Stimulated activated CD8-positive, alpha-beta memory T cell treated with anti-CD3 and anti-CD28 coated beads, Interleukin-4, amount 100 ng/mL, for 4 hours (primary cell): Measurements from ENCODE around the gene CYP19A1.
"Not testable (repeated sequence)": the region's sequence is repeated elsewhere in the genome, so short reads cannot be mapped to it uniquely, and the experiment has no call there.

Experiments used
- DNase-seq, 2 donors: peaks; one replicate each; pipeline ENCODE4 v3.0.0-alpha.2; 2020; ENCODE audit warnings: low read depth in 2 of 2, low spot score in 1 of 2

The CYP19A1 gene

DNA sequence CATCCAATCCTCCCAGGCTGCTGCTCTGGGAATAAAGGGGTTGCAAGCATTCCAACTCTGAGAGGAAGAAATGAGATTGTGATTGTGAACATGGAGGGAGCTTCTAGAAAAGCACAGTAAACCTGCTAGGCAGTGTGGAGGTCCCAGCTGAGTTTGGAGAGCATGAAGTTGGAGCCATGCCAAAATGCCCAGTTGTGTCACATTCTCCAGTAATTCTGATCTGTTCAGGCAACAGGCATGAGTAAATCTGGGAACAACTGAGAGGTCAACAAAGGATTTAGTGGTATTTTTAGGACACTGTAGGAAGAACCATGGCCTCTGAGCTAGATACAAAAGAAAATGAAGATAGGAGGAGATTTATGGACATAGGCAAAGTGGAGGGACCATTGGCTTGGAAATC, 74.7 kb downstream of the CYP19A1 start:
- no peak for DNase-seq

DNA sequence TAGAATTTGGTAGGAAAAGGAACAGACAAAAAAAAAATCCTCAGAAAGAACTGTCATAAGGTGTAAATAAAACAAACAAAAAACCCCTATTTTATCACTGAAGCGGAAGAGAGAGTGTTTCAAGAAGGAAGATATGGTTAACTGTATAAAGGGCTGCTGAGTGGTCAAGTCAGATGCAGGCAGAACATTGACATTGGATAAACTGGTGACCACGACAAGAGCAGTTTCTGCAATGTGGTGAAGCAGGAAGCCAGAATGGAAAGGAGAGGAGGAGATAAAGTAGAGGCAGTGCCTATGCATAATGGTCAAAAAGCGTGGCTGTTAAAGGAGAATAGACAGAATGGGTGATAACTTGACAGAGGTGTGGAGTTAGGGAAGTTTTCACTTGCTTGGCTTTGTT, 75.3 kb downstream of the CYP19A1 start:
- no peak for DNase-seq

DNA sequence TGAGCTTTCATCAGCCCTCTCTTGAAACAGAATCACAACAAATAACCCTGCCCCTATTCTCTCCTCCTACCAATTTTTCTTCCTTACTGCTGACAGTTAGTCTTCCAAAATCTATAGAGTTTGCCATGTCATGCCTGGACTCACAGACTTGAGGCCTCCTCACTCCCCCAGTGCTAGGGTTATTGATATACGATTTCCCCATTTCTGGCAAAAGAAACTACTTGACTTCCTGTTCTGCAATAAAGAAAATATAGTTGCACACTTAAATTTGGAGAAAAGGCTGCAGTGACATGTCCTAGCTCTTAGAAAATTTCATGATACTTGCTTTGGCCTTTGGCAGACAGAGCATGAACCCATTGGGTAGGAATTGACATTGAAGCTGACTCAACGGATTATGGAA, 75.9 kb downstream of the CYP19A1 start:
- DNase-seq = no peak

DNA sequence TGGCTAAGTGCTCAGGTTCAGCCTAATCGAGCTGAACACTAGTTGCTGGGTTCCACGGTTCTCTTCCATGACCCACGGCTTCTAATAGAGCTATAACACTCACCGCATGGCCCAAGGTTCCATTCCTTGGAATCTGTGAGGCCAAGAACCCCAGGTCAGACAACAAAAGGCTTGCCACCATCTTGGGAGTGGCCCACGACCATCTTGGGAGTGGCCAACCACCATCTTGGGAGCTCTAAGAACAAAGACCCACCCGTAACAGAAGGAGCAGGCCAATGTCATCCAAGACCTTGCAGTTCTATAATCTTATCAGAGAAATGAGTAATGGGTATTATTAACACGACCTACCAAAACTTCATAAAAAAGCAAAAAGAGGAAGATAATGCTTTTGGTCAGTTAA, 77.3 kb downstream of the CYP19A1 start:
- not testable (repeated sequence) for DNase-seq

DNA sequence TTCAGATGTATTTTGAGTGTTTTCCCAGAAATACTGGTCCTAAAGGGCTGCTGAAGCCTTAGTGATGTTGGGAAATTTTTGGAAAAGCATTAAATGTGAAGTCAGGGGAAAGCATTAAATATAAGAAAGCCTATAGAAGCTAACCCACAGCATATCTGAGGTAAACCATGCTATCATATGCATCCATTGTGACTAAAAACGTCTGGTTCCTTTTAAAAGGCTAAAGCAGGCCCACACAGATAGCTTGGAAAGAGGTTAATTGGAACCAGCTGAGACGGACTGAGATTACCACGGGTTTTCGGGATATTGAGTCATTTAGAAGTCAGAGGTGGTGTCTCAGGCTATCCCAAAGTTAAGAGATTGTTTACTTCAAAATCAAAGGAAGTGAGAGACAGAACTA, 78.2 kb downstream of the CYP19A1 start:
- no peak for DNase-seq

DNA sequence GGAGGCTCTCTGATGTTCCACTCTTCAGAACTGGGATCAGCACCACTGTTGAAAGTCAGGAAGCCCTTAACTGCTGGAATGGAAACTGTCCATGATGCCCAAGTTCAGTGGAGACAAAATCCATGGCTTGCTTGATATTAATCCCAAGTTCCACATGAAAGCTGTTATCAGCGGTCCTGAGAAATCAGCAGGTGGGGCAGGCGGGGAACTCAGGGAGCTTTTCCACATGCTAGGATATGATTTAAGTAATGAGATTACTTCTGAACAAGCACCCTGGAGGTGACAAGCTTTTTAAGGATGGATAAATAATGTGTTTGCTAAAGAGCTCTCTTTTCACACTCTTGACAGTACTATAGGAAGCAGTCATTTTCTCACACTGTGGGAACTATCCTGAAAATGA, 82.9 kb downstream of the CYP19A1 start:
- no peak for DNase-seq

DNA sequence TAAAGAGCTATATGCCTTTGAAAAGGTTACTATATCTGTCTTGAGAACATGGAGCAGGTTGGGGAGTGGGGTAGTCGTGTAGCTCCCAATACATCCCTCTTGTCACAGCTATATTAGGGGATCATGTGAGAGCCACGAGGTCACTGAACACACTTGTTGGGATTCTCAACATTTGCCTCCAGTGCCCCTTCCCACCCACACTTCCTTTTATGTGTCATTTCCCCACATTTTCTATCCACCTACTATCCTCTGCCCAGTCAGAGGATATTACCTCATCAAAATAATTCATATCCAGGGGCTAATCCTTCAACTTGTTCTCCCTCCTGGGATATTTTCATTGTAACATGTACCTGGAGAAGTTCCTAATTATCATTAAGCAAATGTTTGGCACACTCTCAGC, 85.0 kb downstream of the CYP19A1 start:
- no peak for DNase-seq

DNA sequence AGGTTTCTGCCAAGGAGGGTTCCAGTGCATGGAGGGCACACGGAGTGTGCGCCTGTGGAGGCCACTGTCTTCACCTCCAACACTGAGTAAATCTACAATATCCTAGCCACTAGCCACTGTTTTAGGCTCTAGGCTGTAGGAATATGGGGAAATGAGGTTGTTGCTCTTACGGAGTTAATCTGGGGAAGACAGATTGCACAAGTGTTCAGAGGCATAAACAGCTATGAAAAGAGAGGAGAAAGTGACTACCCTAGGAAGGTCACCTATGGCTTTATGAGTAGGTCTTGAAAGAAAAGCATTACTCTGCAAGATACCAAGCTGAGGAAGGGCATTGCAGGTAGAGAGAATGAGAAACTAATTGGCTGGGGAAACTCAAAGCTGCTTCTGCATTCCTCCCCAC, 85.7 kb downstream of the CYP19A1 start:
- DNase-seq = no peak

DNA sequence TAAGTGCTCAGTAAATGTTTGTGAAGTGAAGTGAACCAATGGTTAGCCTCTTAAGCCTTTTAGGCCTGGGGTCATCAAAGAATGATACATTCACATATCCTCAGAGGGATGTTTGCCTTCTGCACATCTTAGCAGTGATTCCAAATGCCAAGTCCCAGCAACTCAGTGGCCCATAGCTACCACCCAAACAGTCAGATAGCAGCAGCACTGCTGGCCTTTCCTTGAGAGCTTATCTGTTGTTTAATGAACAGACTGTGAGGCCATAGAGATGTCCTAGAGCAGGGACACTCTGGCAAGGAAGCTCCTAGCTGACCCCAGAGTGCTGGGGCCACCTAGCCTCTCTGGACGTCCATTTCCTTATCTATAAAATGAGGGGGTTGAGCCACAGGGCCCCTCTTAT, 86.8 kb downstream of the CYP19A1 start:
- DNase-seq = no peak

DNA sequence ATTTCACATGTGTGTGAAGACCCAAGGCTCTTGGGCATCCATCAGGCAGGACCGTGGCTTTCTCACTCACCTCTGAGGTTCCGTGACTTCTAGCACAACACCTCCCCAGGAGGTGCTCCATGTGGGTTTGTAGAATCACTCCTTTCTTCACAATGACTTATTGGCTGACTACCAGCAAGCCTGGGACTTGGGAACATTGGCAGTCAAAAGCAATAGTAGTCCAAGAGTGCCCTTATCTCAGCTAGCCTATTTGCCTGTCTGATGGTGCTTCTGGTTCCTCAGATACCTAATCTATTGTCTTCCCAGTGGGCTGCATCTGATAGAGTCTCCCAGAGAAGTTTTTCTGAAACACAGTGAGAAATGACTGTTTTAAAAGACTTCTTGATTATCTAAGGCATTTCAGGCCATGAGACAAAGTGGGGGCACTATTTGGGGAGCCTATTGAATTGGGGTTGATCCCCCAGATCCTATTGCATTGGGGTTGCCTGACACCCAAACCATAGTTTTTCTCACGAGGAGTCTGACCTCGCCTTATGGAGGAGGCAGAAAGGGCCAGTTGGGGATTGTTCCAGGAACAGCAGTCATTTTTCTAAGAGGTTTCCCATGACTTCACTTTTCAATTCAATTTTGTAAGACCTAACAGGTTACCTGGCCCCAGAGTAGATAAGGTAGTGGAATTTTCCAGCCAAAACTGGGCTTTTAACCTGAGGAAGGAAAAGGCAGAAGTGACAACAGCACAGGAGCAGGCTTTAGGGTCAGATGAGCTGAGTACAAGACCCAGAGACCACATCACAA, 88.0 kb downstream of the CYP19A1 start:
- no peak for DNase-seq

DNA sequence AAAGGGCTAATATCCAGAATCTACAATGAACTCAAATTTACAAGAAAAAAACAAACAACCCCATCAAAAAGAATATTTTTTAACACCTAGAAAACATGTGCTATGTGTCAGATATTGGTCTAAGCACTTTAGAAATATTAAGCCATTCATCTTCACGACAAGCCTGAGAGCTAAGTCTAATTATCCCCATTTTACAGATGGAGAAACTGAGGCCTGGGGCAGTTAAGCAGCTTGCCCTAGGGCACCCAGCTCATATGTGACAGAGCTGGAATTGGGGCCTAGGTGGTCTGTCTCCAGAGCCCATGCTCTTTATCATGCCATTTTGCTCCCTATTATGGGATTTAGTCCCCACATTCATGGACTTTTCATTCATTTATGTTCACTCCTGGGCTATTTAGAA, 92.8 kb downstream of the CYP19A1 start:
- no peak for DNase-seq

DNA sequence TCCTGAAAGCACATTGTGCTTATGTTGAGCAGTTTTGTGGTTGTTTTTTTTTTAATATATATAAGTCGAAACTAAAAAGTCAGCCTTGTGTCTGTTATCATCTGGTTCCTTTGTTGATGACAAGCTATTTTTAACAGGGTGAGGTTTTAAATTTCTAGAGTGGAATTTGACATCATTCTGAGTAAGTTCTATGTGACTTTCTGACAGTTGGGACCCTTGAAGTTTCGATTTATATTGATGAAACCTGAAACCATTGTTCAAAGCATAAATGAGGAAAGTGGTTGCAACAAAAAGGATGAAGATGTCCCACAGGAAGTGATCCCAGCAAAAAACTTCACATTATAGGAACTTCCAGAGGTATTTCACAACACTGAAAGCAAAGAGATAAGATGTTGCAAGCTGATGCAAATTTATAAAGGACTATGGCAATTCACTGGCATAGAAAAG, 94.0 kb downstream of the CYP19A1 start:
- no peak for DNase-seq

DNA sequence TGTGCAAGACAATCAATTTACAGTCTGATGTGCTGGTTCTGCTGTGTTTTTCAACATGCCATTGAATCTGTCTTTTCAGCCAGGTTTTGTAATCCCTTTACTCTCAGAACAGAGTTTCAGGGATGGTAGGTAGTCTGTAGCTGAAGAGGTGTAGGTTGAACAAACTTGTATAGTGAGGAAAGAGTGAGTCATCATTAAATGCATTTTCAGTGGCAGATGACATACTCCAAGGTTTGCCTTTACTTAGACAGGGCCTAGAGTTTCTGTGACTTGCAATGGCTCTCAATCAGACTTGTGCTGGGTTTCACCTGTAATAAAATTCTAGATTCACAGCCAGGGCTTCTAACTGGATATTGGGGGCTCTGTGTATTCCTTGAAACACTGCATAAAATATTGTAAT, 94.6 kb downstream of the CYP19A1 start:
- no peak for DNase-seq

DNA sequence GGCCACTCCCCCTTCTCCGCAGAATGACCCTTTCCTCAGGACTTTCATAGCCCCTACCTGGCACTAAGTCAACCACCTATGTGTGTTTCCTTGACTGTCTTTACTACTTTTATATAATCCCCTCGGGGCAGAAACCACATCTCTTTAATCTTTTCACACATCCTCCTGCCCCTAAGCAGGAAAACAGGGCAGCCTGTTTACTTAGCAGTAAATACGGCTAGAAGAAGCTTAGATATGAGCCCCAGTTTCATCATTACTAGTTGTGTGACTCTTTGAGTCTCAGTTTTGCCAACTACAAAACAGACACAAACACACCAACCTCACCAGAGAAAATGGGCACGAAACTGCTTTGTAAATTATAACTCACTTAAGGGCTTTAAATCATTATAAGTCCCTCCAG, 98.3 kb downstream of the CYP19A1 start:
- DNase-seq = no peak

DNA sequence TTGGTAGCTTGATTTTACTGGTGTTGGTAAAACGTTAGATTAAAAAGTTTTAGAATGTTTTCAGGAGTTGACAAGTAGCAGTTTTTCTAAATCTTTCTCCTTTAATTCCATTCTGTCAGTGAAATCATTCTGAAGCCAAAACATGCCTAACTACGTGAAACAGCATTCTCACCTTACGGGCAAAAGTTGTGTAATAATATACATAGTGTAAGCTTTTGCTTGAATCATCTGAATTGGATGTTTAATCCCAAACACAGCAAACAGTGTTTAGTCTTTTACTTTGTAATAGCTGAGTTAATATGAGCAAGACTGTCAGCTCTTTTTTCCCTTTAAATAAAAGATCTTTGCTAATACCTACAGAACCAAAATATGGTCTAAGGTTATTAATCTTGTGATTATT, 100.6 kb downstream of the CYP19A1 start:
- DNase-seq = no peak

DNA sequence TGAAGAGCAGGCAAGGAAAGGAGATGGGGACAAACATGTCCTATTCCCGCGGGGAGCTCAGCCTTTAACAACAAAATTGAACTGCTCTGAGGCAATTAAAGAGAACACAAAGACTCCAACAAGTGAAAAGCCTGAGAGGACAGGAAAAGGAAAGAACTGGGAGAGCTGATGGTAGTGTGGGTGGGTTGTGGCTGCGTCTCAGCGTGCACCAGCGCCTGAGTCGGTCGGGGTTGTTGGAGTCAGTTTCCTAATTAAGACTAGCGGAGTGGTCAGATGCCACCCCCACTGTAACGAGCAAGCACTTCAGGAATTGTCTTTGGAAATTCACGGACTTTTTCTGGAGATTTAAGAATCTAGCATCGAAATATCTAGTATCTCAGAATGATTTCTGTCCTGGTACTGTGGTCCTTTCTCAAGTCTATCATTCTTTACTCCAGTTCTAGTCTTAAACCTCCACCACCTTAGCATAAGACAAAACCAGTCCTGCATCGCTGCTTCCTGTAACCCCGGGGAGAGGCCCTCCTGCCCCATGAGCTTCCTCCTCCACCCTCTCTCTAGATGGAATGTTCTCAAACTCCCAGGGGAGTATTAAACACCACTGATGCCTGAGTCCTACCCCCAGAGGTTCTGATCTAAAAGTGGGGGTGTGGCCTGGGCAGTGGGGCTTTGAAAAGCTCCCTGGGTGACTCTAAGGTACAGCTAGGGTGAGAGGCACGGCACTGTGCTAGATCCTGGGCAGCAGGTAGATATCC, 104.0 kb downstream of the CYP19A1 start:
- no peak for DNase-seq

DNA sequence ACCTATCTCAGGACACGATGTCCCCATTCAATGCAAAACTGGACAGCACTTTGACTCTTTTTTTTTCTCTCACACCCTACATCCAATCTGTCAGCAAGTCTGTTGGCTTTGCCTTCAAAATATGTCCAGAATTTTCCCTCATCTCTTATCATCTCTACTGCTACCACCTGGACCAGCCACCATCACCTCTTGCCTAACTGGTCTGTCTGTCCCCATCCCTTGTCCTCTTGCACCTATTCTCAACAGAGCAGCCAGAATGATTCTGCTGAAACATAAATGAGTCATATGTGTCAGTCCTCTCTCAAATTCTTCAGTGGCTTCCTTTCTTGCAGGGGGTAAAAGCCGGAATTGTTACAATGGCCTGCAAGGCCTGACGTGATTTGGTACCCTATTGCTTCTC, 105.8 kb downstream of the CYP19A1 start:
- no peak for DNase-seq

DNA sequence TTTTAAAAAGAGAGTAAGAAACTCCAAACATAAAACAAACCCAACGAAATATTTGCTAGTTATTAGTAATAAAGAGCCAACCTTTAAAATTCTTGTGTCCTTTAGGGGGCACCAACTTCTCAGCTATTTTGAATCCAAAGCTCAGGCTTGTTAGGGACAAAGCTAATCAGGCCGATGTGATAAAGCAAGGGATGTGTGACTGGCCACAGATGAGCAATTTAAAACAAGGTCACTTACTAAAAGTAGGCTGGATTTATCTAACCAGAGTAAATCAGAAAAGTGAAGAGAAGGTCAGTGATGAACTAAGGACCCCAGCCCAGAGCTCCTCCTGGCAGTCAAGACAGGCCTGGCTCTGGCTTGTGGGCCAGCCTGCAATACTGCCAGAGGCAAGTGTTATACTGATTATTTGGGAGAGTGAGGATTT, 108.5 kb downstream of the CYP19A1 start:
- no peak for DNase-seq

DNA sequence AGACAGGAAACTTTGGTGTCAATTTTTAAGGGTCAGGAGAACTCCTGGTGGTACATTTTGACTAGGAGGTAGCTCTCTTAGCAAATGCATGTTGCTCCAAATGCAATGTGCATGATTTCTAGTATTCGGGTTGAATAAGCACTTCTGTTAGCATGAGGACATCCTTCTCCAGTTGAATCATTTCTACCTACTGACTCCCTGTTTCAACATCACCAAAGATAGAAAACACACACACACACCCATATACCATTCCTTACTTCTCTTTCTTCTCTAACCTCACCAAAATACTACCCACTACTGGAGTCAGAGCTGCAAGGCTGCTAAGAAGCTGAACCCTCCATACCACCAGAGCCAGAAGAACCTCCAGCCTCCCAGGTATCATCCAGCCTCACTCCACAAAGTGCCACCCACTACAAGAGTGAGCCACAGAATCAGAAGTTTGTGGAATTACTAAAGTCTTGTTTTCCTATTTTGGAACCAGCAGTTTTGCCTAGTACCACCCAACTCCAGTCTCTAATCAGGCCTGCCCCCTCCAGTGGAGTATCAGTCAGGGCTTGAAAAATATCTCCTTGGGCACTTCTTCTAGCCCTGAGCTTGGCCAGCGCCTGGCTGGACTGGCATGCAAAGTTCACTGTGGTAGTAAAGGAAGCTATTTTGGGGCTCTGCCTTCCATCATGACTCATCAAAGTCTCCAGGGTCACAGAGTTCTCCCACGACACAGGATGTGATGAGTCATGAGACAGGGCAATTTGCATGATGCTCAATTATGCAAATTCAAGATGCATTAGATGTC, 110.3 kb downstream of the CYP19A1 start:
- no peak for DNase-seq

DNA sequence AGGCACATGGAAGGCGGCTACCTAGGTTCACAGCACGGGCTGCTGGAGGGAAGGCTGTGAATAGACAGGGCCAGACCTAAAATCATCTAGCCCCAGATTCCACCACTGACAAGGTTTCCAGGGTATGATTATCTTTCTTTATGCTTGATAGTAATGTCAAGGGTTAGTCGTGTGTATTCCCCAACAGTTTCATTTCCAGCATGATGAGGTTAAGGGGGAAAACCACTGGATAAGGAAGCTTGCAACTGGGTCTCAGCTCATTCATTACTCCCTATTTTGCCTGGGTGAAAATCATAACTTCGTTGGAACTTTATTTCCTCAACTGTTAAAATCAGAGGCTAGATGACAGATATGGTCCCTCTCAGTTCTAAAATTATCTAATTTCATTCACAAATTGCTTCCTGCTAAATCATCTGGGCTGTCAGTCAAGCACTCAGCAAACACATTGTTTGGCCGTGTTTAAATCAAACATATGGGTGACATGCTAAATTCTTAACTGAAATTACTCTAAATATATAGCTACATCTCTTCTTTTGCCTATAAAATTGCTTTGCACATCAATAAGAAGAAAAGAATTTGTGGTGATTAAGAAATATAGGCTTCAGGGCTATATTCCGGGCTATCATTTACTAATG, 111.7 kb downstream of the CYP19A1 start:
- no peak for DNase-seq

DNA sequence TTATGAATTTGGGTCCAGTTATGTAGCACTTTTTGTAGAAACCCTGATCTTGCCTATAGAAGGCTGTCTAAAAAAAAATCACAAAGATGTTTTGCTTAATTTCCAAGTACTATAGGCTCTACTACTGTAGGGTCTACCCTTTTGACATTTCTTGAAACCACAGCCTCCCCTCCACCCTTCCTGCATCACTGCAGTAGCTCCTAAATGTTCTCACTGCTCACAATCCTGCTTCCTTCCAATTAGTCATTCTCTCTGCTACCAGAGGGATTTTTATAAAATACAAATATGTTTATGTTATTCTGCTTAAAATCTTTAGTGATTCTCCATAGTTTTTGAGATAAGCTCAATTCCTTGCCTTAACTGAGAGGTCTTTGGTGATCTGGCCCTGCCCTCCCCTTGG, 114.0 kb downstream of the CYP19A1 start:
- no peak for DNase-seq
